Breast epithelium (tissue), 3 donors: Measurements from ENCODE around the gene KLHL4.

Source experiments
- POLR2A ChIP-seq: fragments of 450-650 bp; IDR thresholded peaks from one replicate; pipeline ENCODE4 v1.6.1; 2016; ENCODE audit warnings: antibody characterized with exemption, mild to moderate bottlenecking, moderate library complexity
- TF ChIP-seq, protein P1 (sequence below), 3 donors: fragments of 450-650 bp; IDR thresholded peaks; one replicate each; pipeline ENCODE4 v1.5.1; 2016 to 2017; ENCODE audit warnings: antibody characterized with exemption in 3 of 3, mild to moderate bottlenecking in 3 of 3, moderate library complexity in 3 of 3

DNA sequence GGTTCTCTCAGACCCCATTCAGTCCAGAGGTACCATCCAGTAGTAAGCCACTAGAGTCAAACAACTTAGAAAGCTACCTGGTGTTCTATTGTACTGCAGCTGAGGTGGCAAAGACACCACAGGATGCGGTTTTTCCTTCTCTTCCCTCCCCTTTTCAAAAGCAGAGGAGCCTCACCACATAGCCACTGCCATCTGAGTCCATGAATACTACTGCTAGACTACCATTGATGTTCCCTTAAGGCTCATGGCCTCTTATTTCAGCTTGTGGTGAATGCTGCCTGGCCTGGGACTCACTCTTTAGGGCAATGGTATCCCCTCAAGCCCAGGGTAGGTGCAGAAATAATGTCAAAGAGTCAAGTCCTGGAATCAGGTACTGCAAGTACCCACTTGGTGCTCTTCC, 41.8 kb upstream of the KLHL4 start:
- TF ChIP-seq, protein P1, sequence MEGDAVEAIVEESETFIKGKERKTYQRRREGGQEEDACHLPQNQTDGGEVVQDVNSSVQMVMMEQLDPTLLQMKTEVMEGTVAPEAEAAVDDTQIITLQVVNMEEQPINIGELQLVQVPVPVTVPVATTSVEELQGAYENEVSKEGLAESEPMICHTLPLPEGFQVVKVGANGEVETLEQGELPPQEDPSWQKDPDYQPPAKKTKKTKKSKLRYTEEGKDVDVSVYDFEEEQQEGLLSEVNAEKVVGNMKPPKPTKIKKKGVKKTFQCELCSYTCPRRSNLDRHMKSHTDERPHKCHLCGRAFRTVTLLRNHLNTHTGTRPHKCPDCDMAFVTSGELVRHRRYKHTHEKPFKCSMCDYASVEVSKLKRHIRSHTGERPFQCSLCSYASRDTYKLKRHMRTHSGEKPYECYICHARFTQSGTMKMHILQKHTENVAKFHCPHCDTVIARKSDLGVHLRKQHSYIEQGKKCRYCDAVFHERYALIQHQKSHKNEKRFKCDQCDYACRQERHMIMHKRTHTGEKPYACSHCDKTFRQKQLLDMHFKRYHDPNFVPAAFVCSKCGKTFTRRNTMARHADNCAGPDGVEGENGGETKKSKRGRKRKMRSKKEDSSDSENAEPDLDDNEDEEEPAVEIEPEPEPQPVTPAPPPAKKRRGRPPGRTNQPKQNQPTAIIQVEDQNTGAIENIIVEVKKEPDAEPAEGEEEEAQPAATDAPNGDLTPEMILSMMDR (IDR thresholded peaks at IDR 0.05): no peak
- no peak for TF ChIP-seq POLR2A
